Endothelial cell of umbilical vein (primary cell): ENCODE measurements around the gene TBC1D24. TPM values are rescaled to one million over a fixed set of nuclear protein-coding genes. Genes with fewer than 3 reads are reported as not detected.

Source experiments
- BruUV-seq: library from RNA; stranded (reverse); fragments of 400-500 nt; replicated peaks from 2 replicates; lab custom pipeline; 2021; lab: Mats Ljungman, UMichigan
- CTCF ChIA-PET: fragments of 300-600, 350-600 bp; sonication (Branson Sonifier 250); formaldehyde crosslinking; loops from one replicate; lab custom pipeline; 2021; ENCODE audit warnings: antibody characterized with exemption, inconsistent platforms; lab: Charles Lee
- POLR2A ChIA-PET: fragments of 300-600, 350-600 bp; sonication (Branson Sonifier 250); formaldehyde crosslinking; loops from one replicate; lab custom pipeline; 2021; ENCODE audit warnings: antibody characterized with exemption, inconsistent platforms; lab: Charles Lee
- DNase-seq: peaks from one replicate; pipeline ENCODE4 v3.0.0-alpha.2; 2011; ENCODE audit warnings: low read depth, low spot score
- FAIRE-seq: peaks from 2 replicates; lab custom pipeline; 2011; peaks lifted over from hg19 to GRCh38; lab: Jason Lieb, UNC
- H2AFZ ChIP-seq: 2 replicates; pipeline ENCODE4 v1.6.0; 2012; ENCODE audit warnings: low read depth, low read length, control low read depth, inconsistent platforms
- H3K27ac ChIP-seq: 2 replicates; pipeline ENCODE4 v1.5.1; 2011; ENCODE audit warnings: low read depth, mild to moderate bottlenecking, control low read depth, low read length, moderate library complexity; ENCODE audit not compliant: insufficient read depth
- H3K27me3 ChIP-seq, 2 experiments: 2 replicates each; pipeline versions ENCODE4 v1.6.0 to v1.6.1; 2011; ENCODE audit warnings: low read length in 2 of 2, mixed read lengths in 1 of 2; ENCODE audit not compliant: control insufficient read depth in 2 of 2, insufficient read depth in 2 of 2
- H3K36me3 ChIP-seq, 2 experiments: 2 replicates in 1 of 2; 3 replicates in 1 of 2; pipeline ENCODE4 v1.5.1; 2011; ENCODE audit warnings: low read length in 2 of 2, mild to moderate bottlenecking in 1 of 2, moderate library complexity in 1 of 2; ENCODE audit not compliant: control insufficient read depth in 2 of 2, insufficient read depth in 2 of 2; ENCODE audit errors: extremely low read depth in 1 of 2
- H3K4me1 ChIP-seq: 3 replicates; pipeline ENCODE4 v1.5.1; 2011; ENCODE audit warnings: mild to moderate bottlenecking, low read length; ENCODE audit not compliant: control insufficient read depth, insufficient read depth; ENCODE audit errors: extremely low read depth
- H3K4me2 ChIP-seq: 2 replicates; pipeline ENCODE4 v1.6.1; 2011; ENCODE audit warnings: low read length, control low read depth, mixed read lengths; ENCODE audit not compliant: insufficient read depth
- H3K4me3 ChIP-seq, 3 experiments: fragments of 200-600 bp in 1 of 3; sonication (generic), shearing (Covaris generic) in 1 of 3; replicated peaks in 1 of 3; 2 replicates each; pipeline ENCODE4 v1.5.1; 2011 to 2016; ENCODE audit warnings: control low read depth in 3 of 3, low read length in 3 of 3, mild to moderate bottlenecking in 2 of 3, inconsistent platforms in 1 of 3, low read depth in 1 of 3, moderate library complexity in 1 of 3; ENCODE audit not compliant: insufficient read depth in 1 of 3
- H3K79me2 ChIP-seq: 2 replicates; pipeline ENCODE4 v1.6.0; 2012; ENCODE audit warnings: low read length, inconsistent platforms; ENCODE audit not compliant: control insufficient read depth, insufficient read depth
- H3K9ac ChIP-seq: replicated peaks from 2 replicates; pipeline ENCODE3; 2011; ENCODE audit warnings: low read length, control low read depth; ENCODE audit not compliant: insufficient read depth; ENCODE audit errors: extremely low read depth
- H3K9me1 ChIP-seq: replicated peaks from 3 replicates; pipeline ENCODE4 v1.6.0; 2011; ENCODE audit warnings: mild to moderate bottlenecking, low read length; ENCODE audit not compliant: control insufficient read depth, insufficient read depth; ENCODE audit errors: extremely low read depth
- H3K9me3 ChIP-seq: replicated peaks from 2 replicates; pipeline ENCODE4 v1.5.1; 2012; ENCODE audit warnings: low read length, inconsistent platforms; ENCODE audit not compliant: control insufficient read depth, insufficient read depth
- H4K20me1 ChIP-seq: replicated peaks from 2 replicates; pipeline ENCODE3; 2011; ENCODE audit warnings: mild to moderate bottlenecking, low read length; ENCODE audit not compliant: control insufficient read depth, insufficient read depth; ENCODE audit errors: extremely low read depth
- GATA2 ChIP-seq: IDR thresholded peaks from 2 replicates; pipeline ENCODE4 v1.7.0; 2011; ENCODE audit warnings: low read depth, mild to moderate bottlenecking, moderate library complexity, mixed read lengths, low read length; ENCODE audit not compliant: insufficient read length, insufficient read depth
- dilution Hi-C: fragments of 300-500 bp; cut with MboI; formaldehyde crosslinking; loops from one replicate; pipeline ENCODE4 v1.15.0; 2019; ENCODE audit warnings: low sequenced_read_pairs; ENCODE audit not compliant: extremely low pct_ligation_motif_present
- intact Hi-C: fragments of 100-400 bp; cut with micrococcal nuclease; formaldehyde crosslinking; loops from one replicate; pipeline ENCODE4 v1.10.0; 2022
- polyA plus RNA-seq, 4 experiments: library from polyadenylated mRNA; depleted of rRNA in 3 of 4; stranded (reverse) in 3 of 4; unstranded in 1 of 4; fragments of >200 nt; gene quantifications; 2 replicates each; pipeline versions ENCODE4 v1.2.1 to v1.2.3, GENCODE V29; 2011 to 2012; ENCODE audit warnings: missing spikeins in 1 of 4
- total RNA-seq: library from RNA; stranded (reverse); gene quantifications from 2 replicates; pipeline ENCODE4 v1.2.3, GENCODE V29; 2021
- TF ChIP-seq, protein P1 (sequence below): IDR thresholded peaks from 2 replicates; pipeline ENCODE4 v1.6.1; 2011; ENCODE audit not compliant: insufficient read depth, insufficient read length

The TBC1D24 gene
- total and polyA plus RNA-seq, 2 donors (not counting 3 experiments of a cell fraction or from before 2014, with no cell fraction given) = 8.1 to 22.8 TPM

DNA sequence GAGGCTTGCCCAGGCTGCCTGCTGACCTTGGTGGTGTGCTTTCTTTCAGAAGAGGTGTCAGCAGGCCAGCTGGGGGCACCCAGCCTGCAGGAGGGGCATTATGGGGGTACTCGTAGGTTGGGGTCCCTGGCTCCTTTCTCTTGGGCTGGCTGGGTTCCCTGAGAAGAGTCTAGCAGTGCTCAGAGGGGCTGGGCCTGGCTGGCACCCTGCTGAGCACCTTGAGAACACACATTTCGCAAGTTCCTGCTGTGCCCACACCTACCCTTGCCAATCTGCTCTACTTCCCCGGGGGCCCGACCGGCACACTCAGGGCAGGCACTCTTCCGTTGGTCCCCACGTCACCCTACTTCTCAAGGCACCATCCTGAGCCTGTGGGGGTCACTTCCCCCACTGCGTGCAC is 51.2 kb downstream of the TBC1D24 start:
- Histone ChIP-seq H3K79me2 (peaks cover 3% of the 10 kb centered on the region), H2AFZ (no peak overlapping the region), H3K9ac (no peak overlapping the region), H3K4me2 (no peak overlapping the region), H3K36me3 (peaks cover 7 to 45% of the 10 kb centered on the region in 2 experiments), H3K9me1 (no peaks in the 10 kb centered on the region), H4K20me1 (no peaks in the 10 kb centered on the region), H3K27me3 (no peaks in the 10 kb centered on the region), H3K27ac (no peak overlapping the region), H3K4me1 (peaks cover 4% of the 10 kb centered on the region), H3K9me3 (no peaks in the 10 kb centered on the region), H3K4me3 (no peak overlapping the region)
- POLR2A ChIA-PET = no interaction called here
- no peak for TF ChIP-seq GATA2
- DNase-seq (no peak), FAIRE-seq (no peak)
- no TSS peak for BruUV-seq
- CTCF ChIA-PET = no interaction called here
- dilution Hi-C loops (no loop called here), intact Hi-C loops (no loop called here)

DNA sequence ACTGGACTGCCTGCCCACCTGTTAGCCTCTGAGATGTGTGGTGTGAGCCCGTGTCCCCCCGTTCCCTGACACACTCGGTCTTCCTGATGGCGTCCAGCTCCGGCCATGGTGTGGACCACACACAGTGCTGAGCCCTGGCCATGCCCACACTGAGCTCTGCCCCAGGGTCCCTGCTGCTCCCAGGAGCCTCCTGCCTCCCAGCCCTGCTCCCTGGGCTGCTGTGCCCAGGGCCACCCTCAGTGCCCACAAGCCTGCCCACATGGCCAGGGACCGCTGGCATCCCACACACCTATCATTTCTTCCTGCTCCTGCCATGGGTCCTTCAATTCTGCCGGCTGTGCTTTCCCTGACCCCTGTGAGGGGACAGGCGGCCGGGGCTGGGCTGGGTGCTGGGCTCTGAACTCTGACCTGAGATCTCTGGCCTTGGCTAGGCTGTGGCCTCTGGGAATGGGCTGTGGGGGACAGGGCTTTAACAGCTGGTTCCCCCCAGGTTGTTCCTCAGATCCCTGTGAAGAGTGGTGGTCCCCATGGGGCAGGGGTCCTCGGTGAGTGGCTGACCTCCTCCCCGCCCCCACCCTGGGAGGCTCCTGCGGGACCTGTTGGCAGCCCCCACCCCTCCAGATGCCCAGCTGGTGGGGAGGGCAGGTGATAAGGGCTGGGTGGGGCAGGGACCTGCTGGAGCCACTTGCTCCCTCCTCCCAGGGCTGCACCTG is 52.3 kb downstream of the TBC1D24 start:
- Histone ChIP-seq H3K27ac (no peak overlapping the region), H3K36me3 (peaks cover 7 to 45% of the 10 kb centered on the region in 2 experiments), H2AFZ (no peak overlapping the region), H3K4me2 (no peak overlapping the region), H4K20me1 (no peaks in the 10 kb centered on the region), H3K4me1 (peaks cover 6% of the 10 kb centered on the region), H3K9me1 (no peaks in the 10 kb centered on the region), H3K9me3 (no peaks in the 10 kb centered on the region), H3K27me3 (no peaks in the 10 kb centered on the region), H3K9ac (no peak overlapping the region), H3K79me2 (no peaks in the 10 kb centered on the region), H3K4me3 (no peak overlapping the region)
- intact Hi-C loops = no loop called here
- FAIRE-seq (no peak), DNase-seq (no peak)
- CTCF ChIA-PET = no interaction called here
- dilution Hi-C loops = no loop called here
- no peak for TF ChIP-seq GATA2
- TF ChIP-seq, protein P1, sequence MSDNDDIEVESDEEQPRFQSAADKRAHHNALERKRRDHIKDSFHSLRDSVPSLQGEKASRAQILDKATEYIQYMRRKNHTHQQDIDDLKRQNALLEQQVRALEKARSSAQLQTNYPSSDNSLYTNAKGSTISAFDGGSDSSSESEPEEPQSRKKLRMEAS = no peak
- no TSS peak for BruUV-seq
- POLR2A ChIA-PET = no interaction called here
